Esophagus muscularis mucosa (tissue), 3 donors: ENCODE measurements around the gene GJD2.

Experiments
- POLR2AphosphoS5 ChIP-seq, 2 donors: sonication (generic); formaldehyde crosslinking; IDR thresholded peaks; one replicate each; pipeline ENCODE4 v1.6.1; 2017; ENCODE audit warnings: antibody characterized with exemption in 2 of 2
- TF ChIP-seq, protein P1 (sequence below), 3 experiments: fragments of 200-600 bp in 2 of 3; fragments of 450-650 bp in 1 of 3; sonication (generic) in 2 of 3; IDR thresholded peaks; one replicate each; pipeline ENCODE4 v1.5.1; 2017 to 2019; ENCODE audit warnings: antibody characterized with exemption in 3 of 3, mild to moderate bottlenecking in 2 of 3, moderate library complexity in 1 of 3

GRCh38 chr15:34708422-34708821 lies 46.4 kb downstream of the GJD2 start:
- TF ChIP-seq POLR2AphosphoS5 (IDR thresholded peaks at IDR 0.05): no peak
- TF ChIP-seq, protein P1, sequence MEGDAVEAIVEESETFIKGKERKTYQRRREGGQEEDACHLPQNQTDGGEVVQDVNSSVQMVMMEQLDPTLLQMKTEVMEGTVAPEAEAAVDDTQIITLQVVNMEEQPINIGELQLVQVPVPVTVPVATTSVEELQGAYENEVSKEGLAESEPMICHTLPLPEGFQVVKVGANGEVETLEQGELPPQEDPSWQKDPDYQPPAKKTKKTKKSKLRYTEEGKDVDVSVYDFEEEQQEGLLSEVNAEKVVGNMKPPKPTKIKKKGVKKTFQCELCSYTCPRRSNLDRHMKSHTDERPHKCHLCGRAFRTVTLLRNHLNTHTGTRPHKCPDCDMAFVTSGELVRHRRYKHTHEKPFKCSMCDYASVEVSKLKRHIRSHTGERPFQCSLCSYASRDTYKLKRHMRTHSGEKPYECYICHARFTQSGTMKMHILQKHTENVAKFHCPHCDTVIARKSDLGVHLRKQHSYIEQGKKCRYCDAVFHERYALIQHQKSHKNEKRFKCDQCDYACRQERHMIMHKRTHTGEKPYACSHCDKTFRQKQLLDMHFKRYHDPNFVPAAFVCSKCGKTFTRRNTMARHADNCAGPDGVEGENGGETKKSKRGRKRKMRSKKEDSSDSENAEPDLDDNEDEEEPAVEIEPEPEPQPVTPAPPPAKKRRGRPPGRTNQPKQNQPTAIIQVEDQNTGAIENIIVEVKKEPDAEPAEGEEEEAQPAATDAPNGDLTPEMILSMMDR (IDR thresholded peaks at IDR 0.05): peak; percentile 61 to 75 (median 69)
